Tongue (tissue), 1 donor: ENCODE data around the gene HAUS8. TPM values are rescaled to one million over a fixed set of nuclear protein-coding genes. Genes with fewer than 3 reads are reported as not detected.

Experiments used
- total RNA-seq: library from RNA; depleted of rRNA; stranded (reverse); fragments of >200 nt; gene quantifications from one replicate; pipeline ENCODE4 v1.2.3, GENCODE V29; 2014

HAUS8 gene
- total RNA-seq, 1 donor from 2014 or later = 5.1 TPM

Other genes with a start within 250 kb of the HAUS8 start
- 39.0 TPM for gene SIN3B, start 246.1 kb downstream of the HAUS8 start, total RNA-seq
- 1.3 TPM for gene F2RL3, start 186.5 kb downstream of the HAUS8 start, total RNA-seq
- 6.2 TPM for gene CPAMD8, start 48.6 kb downstream of the HAUS8 start, total RNA-seq
- 24.1 TPM for gene MYO9B, start 325 bp upstream of the HAUS8 start, total RNA-seq
- gene USE1, start 139.9 kb upstream of the HAUS8 start, total RNA-seq = 21.7 TPM
- 5.3 TPM for gene OCEL1, start 150.8 kb upstream of the HAUS8 start, total RNA-seq
- gene NR2F6, start 170.5 kb upstream of the HAUS8 start, total RNA-seq = 35.0 TPM
- gene USHBP1, start 189.3 kb upstream of the HAUS8 start, total RNA-seq = 12.3 TPM
- gene BABAM1, start 192.0 kb upstream of the HAUS8 start, total RNA-seq = 70.7 TPM
- 0.62 TPM for gene ANKLE1, start 206.4 kb upstream of the HAUS8 start, total RNA-seq
- gene ABHD8, start 228.0 kb upstream of the HAUS8 start, total RNA-seq = 15.6 TPM
- gene MRPL34, start 230.4 kb upstream of the HAUS8 start, total RNA-seq = 38.9 TPM
- gene DDA1, start 234.1 kb upstream of the HAUS8 start, total RNA-seq = 7.6 TPM